Osteocyte (in vitro differentiated cells): Measurements from ENCODE around the gene PLXNB1. TPM values are rescaled to one million over a fixed set of nuclear protein-coding genes. Genes with fewer than 3 reads are reported as not detected.

Experiments used
- DNase-seq: peaks from one replicate; pipeline ENCODE4 v3.0.0; 2021; ENCODE audit warnings: mixed read lengths; ENCODE audit not compliant: unreplicated experiment; ENCODE audit errors: extremely low spot score
- H3K27ac Mint-ChIP-seq: one replicate; pipeline ENCODE4 v1.8.0; 2021; ENCODE audit warnings: mild to moderate bottlenecking, mixed read lengths; ENCODE audit not compliant: unreplicated experiment
- H3K27me3 Mint-ChIP-seq: one replicate; pipeline ENCODE4 v1.8.0; 2021; ENCODE audit warnings: mixed read lengths; ENCODE audit not compliant: unreplicated experiment
- H3K36me3 Mint-ChIP-seq: one replicate; pipeline ENCODE4 v1.8.0; 2021; ENCODE audit warnings: mixed read lengths; ENCODE audit not compliant: unreplicated experiment
- H3K4me1 Mint-ChIP-seq: one replicate; pipeline ENCODE4 v1.8.0; 2021; ENCODE audit warnings: mixed read lengths; ENCODE audit not compliant: unreplicated experiment
- H3K4me3 Mint-ChIP-seq: one replicate; pipeline ENCODE4 v1.8.0; 2021; ENCODE audit warnings: mild to moderate bottlenecking, moderate library complexity, mixed read lengths; ENCODE audit not compliant: unreplicated experiment
- H3K9me3 Mint-ChIP-seq: one replicate; pipeline ENCODE4 v1.8.0; 2021; ENCODE audit warnings: mixed read lengths; ENCODE audit not compliant: unreplicated experiment
- CTCF ChIP-seq: fragments of 200-600 bp; sonication (generic); IDR thresholded peaks from 2 replicates; pipeline ENCODE4 v1.5.0; 2021; ENCODE audit warnings: antibody characterized with exemption, mild to moderate bottlenecking, moderate library complexity
- total RNA-seq: library from RNA; stranded (reverse); gene quantifications from 2 replicates; pipeline ENCODE4 v1.2.1, GENCODE V29; 2021

PLXNB1 gene
- total RNA-seq, 1 donor from 2014 or later, result 88.2 TPM

- no peak overlapping the region for H3K27ac Mint-ChIP-seq
- peaks cover 5% of the 10 kb centered on the region for H3K36me3 Mint-ChIP-seq
- no peak for TF ChIP-seq CTCF
- no peaks in the 10 kb centered on the region for H3K9me3 Mint-ChIP-seq
- H3K4me1 Mint-ChIP-seq, result peaks cover 32% of the 10 kb centered on the region
- no peaks in the 10 kb centered on the region for H3K27me3 Mint-ChIP-seq
- DNase-seq, result no peak
- no peak overlapping the region for H3K4me3 Mint-ChIP-seq
Observed at GRCh38 chr3:48434591-48435222, 4.8 kb upstream of the PLXNB1 start.

- Mint-ChIP-seq H3K4me3 (peak overlapping the region; percentile 52), H3K27ac (no peak overlapping the region), H3K27me3 (no peaks in the 10 kb centered on the region), H3K9me3 (no peaks in the 10 kb centered on the region), H3K4me1 (peaks cover 23% of the 10 kb centered on the region), H3K36me3 (peaks cover 5% of the 10 kb centered on the region)
- TF ChIP-seq CTCF, result no peak
- peak; percentile 82 for DNase-seq
Observed at GRCh38 chr3:48433472-48434118, 3.7 kb upstream of the PLXNB1 start.

GRCh38 chr3:48432411-48433371, 2.8 kb upstream of the PLXNB1 start:
- Mint-ChIP-seq H3K27me3 (no peaks in the 10 kb centered on the region), H3K36me3 (peaks cover 5% of the 10 kb centered on the region), H3K9me3 (no peaks in the 10 kb centered on the region), H3K4me3 (no peak overlapping the region), H3K27ac (peak overlapping the region; percentile 24), H3K4me1 (peaks cover 27% of the 10 kb centered on the region)
- DNase-seq, result peak; percentile 74
- peak; percentile 25 for TF ChIP-seq CTCF

- TF ChIP-seq CTCF, result no peak
- H3K4me1 Mint-ChIP-seq, result peaks cover 40% of the 10 kb centered on the region
- peak; percentile 71 for DNase-seq
- H3K27ac Mint-ChIP-seq, result peak overlapping the region; percentile 46
- H3K4me3 Mint-ChIP-seq, result peak overlapping the region; percentile 74
- peaks cover 5% of the 10 kb centered on the region for H3K36me3 Mint-ChIP-seq
- no peaks in the 10 kb centered on the region for H3K9me3 Mint-ChIP-seq
- no peaks in the 10 kb centered on the region for H3K27me3 Mint-ChIP-seq
Observed at GRCh38 chr3:48431224-48432029, 1.5 kb upstream of the PLXNB1 start.
